DOHH2 (cell line): ENCODE measurements around the gene SGCD.

Source experiments
- H3F3A ChIP-seq: fragments of 200-600 bp; sonication (generic), shearing (Covaris generic); 2 replicates; pipeline ENCODE4 v1.6.0; 2016; ENCODE audit warnings: antibody characterized with exemption, mild to moderate bottlenecking; ENCODE audit not compliant: control insufficient read depth, insufficient read depth
- H3K27ac ChIP-seq: fragments of 200-600 bp; sonication (generic); 2 replicates; pipeline ENCODE4 v1.5.1; 2014; ENCODE audit warnings: low read depth, mild to moderate bottlenecking, low read length, moderate library complexity
- H3K27me3 ChIP-seq: fragments of 200-600 bp; sonication (generic); 2 replicates; pipeline ENCODE4 v1.6.1; 2014; ENCODE audit warnings: mild to moderate bottlenecking, low read length, mixed read lengths; ENCODE audit not compliant: control insufficient read depth
- H3K36me3 ChIP-seq: fragments of 200-600 bp; sonication (generic); 2 replicates; pipeline ENCODE4 v1.6.1; 2014; ENCODE audit warnings: mild to moderate bottlenecking, low read length, moderate library complexity, mixed read lengths; ENCODE audit not compliant: control insufficient read depth
- H3K4me1 ChIP-seq: fragments of 200-600 bp; sonication (generic); 2 replicates; pipeline ENCODE4 v1.6.1; 2014; ENCODE audit warnings: mild to moderate bottlenecking, low read length, mixed read lengths; ENCODE audit not compliant: control insufficient read depth
- H3K4me2 ChIP-seq: fragments of 200-600 bp; sonication (generic); 2 replicates; pipeline ENCODE4 v1.6.0; 2014; ENCODE audit warnings: mild to moderate bottlenecking, low read length, moderate library complexity
- H3K4me3 ChIP-seq: fragments of 200-600 bp; sonication (generic); 2 replicates; pipeline ENCODE4 v1.5.1; 2014; ENCODE audit warnings: mild to moderate bottlenecking, low read length, mixed read lengths
- H3K79me2 ChIP-seq: fragments of 200-600 bp; sonication (generic); 2 replicates; pipeline ENCODE4 v1.6.1; 2014; ENCODE audit warnings: mild to moderate bottlenecking, low read length, mixed read lengths; ENCODE audit not compliant: control insufficient read depth
- H3K9me2 ChIP-seq: fragments of 200-600 bp; sonication (generic); replicated peaks from 2 replicates; pipeline ENCODE4 v1.6.1; 2014; ENCODE audit warnings: mild to moderate bottlenecking, low read length, mixed read lengths; ENCODE audit not compliant: control insufficient read depth
- H3K9me3 ChIP-seq: fragments of 200-600 bp; sonication (generic); 2 replicates; pipeline ENCODE4 v1.6.1; 2014; ENCODE audit warnings: antibody characterized with exemption, low read length, mixed read lengths; ENCODE audit not compliant: control insufficient read depth, insufficient read depth
- H4K20me1 ChIP-seq: fragments of 200-600 bp; sonication (generic); 2 replicates; pipeline ENCODE4 v1.6.0; 2014; ENCODE audit warnings: low read depth, mild to moderate bottlenecking, antibody characterized with exemption, low read length, moderate library complexity; ENCODE audit not compliant: control insufficient read depth, insufficient read depth
- CTCF ChIP-seq: fragments of 200-600 bp; sonication (generic); IDR thresholded peaks from one replicate; pipeline ENCODE4 v1.5.1; 2014; ENCODE audit warnings: antibody characterized with exemption, mild to moderate bottlenecking, low read depth, low read length; ENCODE audit not compliant: poor library complexity, severe bottlenecking
- EZH2phosphoT487 ChIP-seq: fragments of 200-600 bp; sonication (generic); IDR thresholded peaks from 2 replicates; pipeline ENCODE4 v1.6.1; 2017; ENCODE audit warnings: borderline replicate concordance, mild to moderate bottlenecking, antibody characterized with exemption, low read length, moderate library complexity, mixed read lengths

SGCD gene

GRCh38 chr5:156618601-156619000 is 291.6 kb downstream of the SGCD start:
- H3F3A ChIP-seq = no peaks in the 10 kb centered on the region
- no peak overlapping the region for H3K4me2 ChIP-seq
- no peaks in the 10 kb centered on the region for H3K36me3 ChIP-seq

GRCh38 chr5:156621719-156622118 is 294.8 kb downstream of the SGCD start:
- H4K20me1 ChIP-seq = no peaks in the 10 kb centered on the region
- H3K9me2 ChIP-seq = no peaks in the 10 kb centered on the region
- H3K4me3 ChIP-seq = no peak overlapping the region
- no peaks in the 10 kb centered on the region for H3K36me3 ChIP-seq
- TF ChIP-seq CTCF (no peak), EZH2phosphoT487 (no peak)
- H3K4me1 ChIP-seq = no peaks in the 10 kb centered on the region
- no peak overlapping the region for H3K27ac ChIP-seq
- no peak overlapping the region for H3K4me2 ChIP-seq
- no peaks in the 10 kb centered on the region for H3K9me3 ChIP-seq
- H3K27me3 ChIP-seq = no peaks in the 10 kb centered on the region
- no peaks in the 10 kb centered on the region for H3K79me2 ChIP-seq
- H3F3A ChIP-seq = no peaks in the 10 kb centered on the region

More at GRCh38 chr5:156618601-156619000, 291.6 kb downstream of the SGCD start:
- H3K4me3 ChIP-seq = no peak overlapping the region
- no peak overlapping the region for H3K27ac ChIP-seq
- H3K9me2 ChIP-seq = no peaks in the 10 kb centered on the region
- no peaks in the 10 kb centered on the region for H3K27me3 ChIP-seq
- H4K20me1 ChIP-seq = no peaks in the 10 kb centered on the region
- no peaks in the 10 kb centered on the region for H3K4me1 ChIP-seq
- TF ChIP-seq EZH2phosphoT487 = no peak
- H3K9me3 ChIP-seq = no peaks in the 10 kb centered on the region
- no peaks in the 10 kb centered on the region for H3K79me2 ChIP-seq

- H3K27me3 ChIP-seq = no peaks in the 10 kb centered on the region
- TF ChIP-seq CTCF (no peak), EZH2phosphoT487 (no peak)
- H3K9me2 ChIP-seq = no peaks in the 10 kb centered on the region
- no peaks in the 10 kb centered on the region for H3K4me1 ChIP-seq
- H3K79me2 ChIP-seq = no peaks in the 10 kb centered on the region
- H3K4me2 ChIP-seq = no peak overlapping the region
- H3K9me3 ChIP-seq = no peaks in the 10 kb centered on the region
- H3K27ac ChIP-seq = no peak overlapping the region
- H4K20me1 ChIP-seq = no peaks in the 10 kb centered on the region
- no peaks in the 10 kb centered on the region for H3F3A ChIP-seq
- H3K36me3 ChIP-seq = no peaks in the 10 kb centered on the region
- H3K4me3 ChIP-seq = no peak overlapping the region
Observed at GRCh38 chr5:156623381-156624040, 296.5 kb downstream of the SGCD start.

GRCh38 chr5:156624686-156625085 is 297.7 kb downstream of the SGCD start:
- TF ChIP-seq CTCF = no peak
- TF ChIP-seq EZH2phosphoT487 = no peak
- H3K27ac ChIP-seq = no peak overlapping the region
- H3K4me2 ChIP-seq = no peak overlapping the region
- no peaks in the 10 kb centered on the region for H3K27me3 ChIP-seq
- no peaks in the 10 kb centered on the region for H3K9me3 ChIP-seq
- H3K4me1 ChIP-seq = no peaks in the 10 kb centered on the region
- H3K79me2 ChIP-seq = no peaks in the 10 kb centered on the region
- no peaks in the 10 kb centered on the region for H3K36me3 ChIP-seq
- H3K9me2 ChIP-seq = no peaks in the 10 kb centered on the region
- H3F3A ChIP-seq = no peaks in the 10 kb centered on the region
- H4K20me1 ChIP-seq = no peaks in the 10 kb centered on the region
- H3K4me3 ChIP-seq = no peak overlapping the region
